CD4-positive, alpha-beta T cell (primary cell): ENCODE measurements around the gene CDC37L1. TPM values are rescaled to one million over a fixed set of nuclear protein-coding genes. Genes with fewer than 3 reads are reported as not detected.

Source experiments
- ATAC-seq: fragments of 200-7000 bp; cut with Tn5 transposase; one replicate; pipeline ENCODE4 v1.10.0; 2022; ENCODE audit warnings: mild to moderate bottlenecking; ENCODE audit not compliant: poor library complexity
- CTCF ChIA-PET: fragments of 350-600 bp; sonication (Branson Sonifier 250); formaldehyde crosslinking; loops from one replicate; lab custom pipeline; 2021; ENCODE audit warnings: antibody characterized with exemption, inconsistent platforms; lab: Charles Lee
- POLR2A ChIA-PET: fragments of 350-600 bp; sonication (Branson Sonifier 250); formaldehyde crosslinking; loops from one replicate; lab custom pipeline; 2021; ENCODE audit warnings: antibody characterized with exemption, inconsistent platforms; lab: Charles Lee
- DNase-seq, 14 experiments: peaks; one replicate each; pipeline ENCODE4 v3.0.0-alpha.2; 2013 to 2020; ENCODE audit warnings: mixed read lengths in 2 of 14
- H3K27ac ChIP-seq, 2 donors: one replicate each; pipeline versions ENCODE4 v1.5.1 to v1.7.0; 2013; ENCODE audit warnings: low read length in 2 of 2, low read depth in 1 of 2, mild to moderate bottlenecking in 1 of 2
- H3K27me3 ChIP-seq, 2 experiments: 1 replicate in 1 of 2; 2 replicates in 1 of 2; pipeline versions ENCODE4 v1.6.1 to v1.7.0; 2013; ENCODE audit warnings: low read length in 2 of 2, control low read depth in 1 of 2, mild to moderate bottlenecking in 1 of 2, moderate library complexity in 1 of 2; ENCODE audit not compliant: insufficient read depth in 2 of 2, control insufficient read depth in 1 of 2
- H3K36me3 ChIP-seq: one replicate; pipeline ENCODE4 v1.6.1; 2013; ENCODE audit warnings: low read length, control low read depth; ENCODE audit not compliant: insufficient read depth
- H3K4me1 ChIP-seq: one replicate; pipeline ENCODE4 v1.6.1; 2013; ENCODE audit warnings: low read length, control low read depth; ENCODE audit not compliant: insufficient read depth
- H3K4me3 ChIP-seq: one replicate; pipeline ENCODE4 v1.5.1; 2013; ENCODE audit warnings: mild to moderate bottlenecking, low read length, moderate library complexity
- H3K9me3 ChIP-seq, 2 experiments: 1 replicate in 1 of 2; 2 replicates in 1 of 2; pipeline versions ENCODE4 v1.6.1 to v1.7.0; 2013; ENCODE audit warnings: low read length in 2 of 2, mild to moderate bottlenecking in 2 of 2, control low read depth in 1 of 2, moderate library complexity in 1 of 2; ENCODE audit not compliant: control insufficient read depth in 1 of 2, insufficient read depth in 1 of 2
- H3K27ac Mint-ChIP-seq: one replicate; pipeline ENCODE4 v1.8.0; 2020; ENCODE audit warnings: mixed read lengths
- H3K27me3 Mint-ChIP-seq: one replicate; pipeline ENCODE4 v1.8.0; 2021; ENCODE audit warnings: mixed read lengths
- H3K36me3 Mint-ChIP-seq: one replicate; pipeline ENCODE4 v1.8.0; 2021; ENCODE audit warnings: low read depth, mixed read lengths
- H3K4me1 Mint-ChIP-seq: one replicate; pipeline ENCODE4 v1.8.0; 2021; ENCODE audit warnings: low read depth, mixed read lengths
- H3K4me3 Mint-ChIP-seq: one replicate; pipeline ENCODE4 v1.8.0; 2020; ENCODE audit warnings: mild to moderate bottlenecking, mixed read lengths
- H3K9me3 Mint-ChIP-seq: one replicate; pipeline ENCODE4 v1.8.0; 2020; ENCODE audit warnings: mixed read lengths
- CTCF ChIP-seq: fragments of 200-600 bp; IDR thresholded peaks from one replicate; pipeline ENCODE4 v1.8.0; 2022; ENCODE audit warnings: antibody characterized with exemption, mild to moderate bottlenecking
- intact Hi-C, 2 experiments: fragments of 100-400 bp; cut with DNase I in 1 of 2; cut with micrococcal nuclease in 1 of 2; formaldehyde crosslinking; loops; one replicate each; pipeline versions ENCODE4 v1.15.1 to v1.9.0; 2023 to 2025; cut with DNase I, micrococcal nuclease
- total RNA-seq, 174 experiments: library from RNA in 2 of 174; stranded (reverse) in 2 of 174; gene quantifications; one replicate each; pipeline ENCODE4 v1.2.3 and lab custom pipeline; 2021 to 2026

CDC37L1 gene
- total RNA-seq, 2 experiments from 2014 or later = 49.1 to 53.4 TPM

- H3K4me1 Mint-ChIP-seq = peaks cover 12% of the 10 kb centered on the region
- no peaks in the 10 kb centered on the region for H3K36me3 Mint-ChIP-seq
- H3K36me3 ChIP-seq = no peaks in the 10 kb centered on the region
- ChIA-PET POLR2A (interaction anchor here (0.8 to 1.7 kb wide), 5 partner anchors 22 to 261 kb away, joined by 3 to 8 read pairs (median 4); partner anchors contain the start of gene PLPP6), CTCF (interaction anchor here (1.3 to 2.3 kb wide), 6 partner anchors 26 to 324 kb away, joined by 3 to 12 read pairs (median 6); partner anchors contain the start of gene CDC37L1)
- peak; percentile 29 for ATAC-seq
- H3K9me3 ChIP-seq = no peaks in the 10 kb centered on the region
- H3K27ac ChIP-seq = no peak overlapping the region
- H3K4me1 ChIP-seq = no peaks in the 10 kb centered on the region
- H3K4me3 ChIP-seq = no peak overlapping the region
- intact Hi-C loops = no loop called here
- no peak for TF ChIP-seq CTCF
- no peaks in the 10 kb centered on the region for H3K27me3 ChIP-seq
- H3K27ac Mint-ChIP-seq = no peak overlapping the region
- H3K4me3 Mint-ChIP-seq = no peak overlapping the region
- H3K9me3 Mint-ChIP-seq = no peaks in the 10 kb centered on the region
- no peaks in the 10 kb centered on the region for H3K27me3 Mint-ChIP-seq
- no peak for DNase-seq
Observed at GRCh38 chr9:4639420-4639819, 39.9 kb upstream of the CDC37L1 start.

GRCh38 chr9:4640027-4640426 is 39.3 kb upstream of the CDC37L1 start:
- POLR2A ChIA-PET = interaction anchor here (0.9 to 1.7 kb wide), 7 partner anchors 21 to 261 kb away, joined by 4 to 12 read pairs (median 5); partner anchors contain the start of genes AK3 and PLPP6
- Histone ChIP-seq H3K9me3 (no peaks in the 10 kb centered on the region), H3K4me1 (no peaks in the 10 kb centered on the region), H3K27me3 (no peaks in the 10 kb centered on the region), H3K27ac (no peak overlapping the region), H3K36me3 (no peaks in the 10 kb centered on the region), H3K4me3 (no peak overlapping the region)
- H3K4me3 Mint-ChIP-seq = no peak overlapping the region
- peak; percentile 43 to 74 (median 51) for DNase-seq
- H3K9me3 Mint-ChIP-seq = no peaks in the 10 kb centered on the region
- intact Hi-C loops = loop anchor here (1.0 to 10.0 kb wide), 8 partner anchors 35 to 905 kb away; partner anchors contain the start of gene SLC1A1 (in 1 of the 2)
- no peaks in the 10 kb centered on the region for H3K36me3 Mint-ChIP-seq
- ATAC-seq = peak; percentile 78
- peaks cover 12% of the 10 kb centered on the region for H3K4me1 Mint-ChIP-seq
- H3K27me3 Mint-ChIP-seq = no peaks in the 10 kb centered on the region
- peak; percentile 71 for TF ChIP-seq CTCF
- H3K27ac Mint-ChIP-seq = no peak overlapping the region
- CTCF ChIA-PET = interaction anchor here (0.6 to 2.3 kb wide), 12 partner anchors 8 to 325 kb away, joined by 3 to 12 read pairs (median 3); partner anchors contain the start of genes CDC37L1 and PLPP6

GRCh38 chr9:4642351-4642750 is 37.0 kb upstream of the CDC37L1 start:
- intact Hi-C loops = loop anchor here in 1 of 2 experiments (10.0 kb wide), 2 partner anchors 148 to 908 kb away; partner anchors contain the start of gene SLC1A1

More at GRCh38 chr9:4642351-4642750, 37.0 kb upstream of the CDC37L1 start:
- Mint-ChIP-seq H3K27me3 (no peaks in the 10 kb centered on the region), H3K27ac (no peak overlapping the region), H3K36me3 (no peaks in the 10 kb centered on the region), H3K9me3 (no peaks in the 10 kb centered on the region), H3K4me1 (peaks cover 12% of the 10 kb centered on the region), H3K4me3 (no peak overlapping the region)
- Histone ChIP-seq H3K4me3 (no peak overlapping the region), H3K27ac (no peak overlapping the region), H3K4me1 (no peaks in the 10 kb centered on the region), H3K9me3 (no peaks in the 10 kb centered on the region), H3K36me3 (no peaks in the 10 kb centered on the region), H3K27me3 (no peaks in the 10 kb centered on the region)
- no peak for DNase-seq
- no peak for TF ChIP-seq CTCF
- CTCF ChIA-PET = no interaction called here
- ATAC-seq = no peak
- POLR2A ChIA-PET = no interaction called here
